ENCODE results near the gene NPAS2.

GRCh38 chr2:101007415-101008345, 187.7 kb downstream of the NPAS2 start:
- TF ChIP-seq BACH1 (IDR thresholded peaks at IDR 0.05; ENCODE audit: low read length) (no peak), SP1 (IDR thresholded peaks at IDR 0.05; ENCODE audit: low read depth, low read length) (no peak), CTCF (IDR thresholded peaks at IDR 0.05; ENCODE audit: control extremely low read depth in 1 of 3, insufficient read depth in 1 of 3, low read depth in 1 of 3, low read length in 3 of 3) (no peak)

All from H1 (cell line).